HepG2 (cell line): ENCODE measurements around the gene FAM168A. TPM values are rescaled to one million over a fixed set of nuclear protein-coding genes. Genes with fewer than 3 reads are reported as not detected.

Experiments
- AFF4 ChIP-seq: sonication (generic); formaldehyde crosslinking; IDR thresholded peaks from 2 replicates; pipeline ENCODE4 v1.4.0; 2020; ENCODE audit warnings: missing genetic modification reagents
- ASH2L ChIP-seq: fragments of 300-600, 200-600 bp; sonication (generic); IDR thresholded peaks from 2 replicates; pipeline ENCODE4 v1.7.0; 2017; ENCODE audit warnings: low read depth, mild to moderate bottlenecking, moderate library complexity, mixed read lengths, low read length; ENCODE audit not compliant: insufficient read length
- JUND ChIP-seq: sonication (generic); formaldehyde crosslinking; IDR thresholded peaks from 2 replicates; pipeline ENCODE4 v1.8.0; 2022; ENCODE audit warnings: mild to moderate bottlenecking, missing genetic modification reagents
- KAT2B ChIP-seq: fragments of 150-350 bp; IDR thresholded peaks from 2 replicates; pipeline ENCODE4 v1.6.1; 2014; ENCODE audit warnings: low read depth, low read length, borderline replicate concordance
- MXI1 ChIP-seq: IDR thresholded peaks from 3 replicates; pipeline ENCODE4 v1.6.1; 2012; ENCODE audit warnings: low read depth, low read length, inconsistent platforms, borderline replicate concordance
- NFE2 ChIP-seq: sonication (generic); formaldehyde crosslinking; IDR thresholded peaks from 2 replicates; pipeline ENCODE4 v1.4.0; 2020; ENCODE audit warnings: missing genetic modification reagents
- NR2F6 ChIP-seq, 2 experiments: IDR thresholded peaks; 2 replicates each; pipeline ENCODE4 v1.6.1; 2016; ENCODE audit warnings: antibody characterized with exemption in 1 of 2, mild to moderate bottlenecking in 1 of 2
- PHF20 ChIP-seq: sonication (generic); formaldehyde crosslinking; IDR thresholded peaks from 2 replicates; pipeline ENCODE4 v1.5.0; 2020; ENCODE audit warnings: mild to moderate bottlenecking, missing genetic modification reagents
- RXRA ChIP-seq: sonication (generic); formaldehyde crosslinking; IDR thresholded peaks from 2 replicates; pipeline ENCODE4 v1.5.1; 2020; ENCODE audit warnings: missing genetic modification reagents
- TEAD3 ChIP-seq: optimal IDR thresholded peaks from 2 replicates; pipeline ENCODE3; 2016; ENCODE audit warnings: borderline replicate concordance
- ZC3H4 ChIP-seq: sonication (generic); formaldehyde crosslinking; IDR thresholded peaks from 2 replicates; pipeline ENCODE4 v1.4.0; 2020; ENCODE audit warnings: missing genetic modification reagents, borderline replicate concordance
- ZKSCAN1 ChIP-seq: fragments of 150-350 bp; IDR thresholded peaks from 2 replicates; pipeline ENCODE4 v1.6.1; 2014; ENCODE audit warnings: low read length
- ZMYM2 ChIP-seq: sonication (generic); formaldehyde crosslinking; IDR thresholded peaks from 2 replicates; pipeline ENCODE4 v1.8.0; 2022; ENCODE audit warnings: mild to moderate bottlenecking, missing genetic modification reagents
- ZNF20 ChIP-seq: sonication (generic); formaldehyde crosslinking; IDR thresholded peaks from 2 replicates; pipeline ENCODE4 v1.4.0; 2020; ENCODE audit warnings: mild to moderate bottlenecking, moderate library complexity, missing genetic modification reagents
- ZNF496 ChIP-seq: sonication (generic); formaldehyde crosslinking; IDR thresholded peaks from 2 replicates; pipeline ENCODE4 v1.8.1; 2023; ENCODE audit warnings: mild to moderate bottlenecking, moderate library complexity, missing genetic modification reagents; ENCODE audit not compliant: insufficient replicate concordance
- ZNF510 ChIP-seq: sonication (generic); formaldehyde crosslinking; IDR thresholded peaks from 2 replicates; pipeline ENCODE4 v1.4.0; 2020; ENCODE audit warnings: low read depth, mild to moderate bottlenecking, missing genetic modification reagents
- ZNF543 ChIP-seq: sonication (generic); formaldehyde crosslinking; IDR thresholded peaks from 2 replicates; pipeline ENCODE4 v1.4.0; 2020; ENCODE audit warnings: mild to moderate bottlenecking, missing genetic modification reagents
- ZNF567 ChIP-seq: sonication (generic); formaldehyde crosslinking; IDR thresholded peaks from 2 replicates; pipeline ENCODE4 v1.8.1; 2023; ENCODE audit warnings: mild to moderate bottlenecking, missing genetic modification reagents, borderline replicate concordance
- ZNF646 ChIP-seq: sonication (generic); formaldehyde crosslinking; IDR thresholded peaks from 2 replicates; pipeline ENCODE4 v1.9.0; 2021; ENCODE audit warnings: mild to moderate bottlenecking, missing genetic modification reagents
- ZNF768 ChIP-seq: sonication (generic); formaldehyde crosslinking; IDR thresholded peaks from 2 replicates; pipeline ENCODE4 v1.4.0; 2020; ENCODE audit warnings: missing genetic modification reagents
- polyA plus RNA-seq, 8 experiments: library from polyadenylated mRNA; depleted of rRNA in 3 of 8; stranded (reverse) in 7 of 8; unstranded in 1 of 8; fragments of >200 nt; fragmentation: Illumina TruSeq in 4 of 8; extraction: Trizol in 4 of 8; gene quantifications; 2 replicates each; pipeline versions ENCODE4 v1.2.1 to v1.2.3, GENCODE V29; 2011 to 2016; ENCODE audit warnings: low read depth in 4 of 8, missing spikeins in 1 of 8, mixed read lengths in 1 of 8; ENCODE audit not compliant: insufficient read depth in 1 of 8
- total RNA-seq, 5 experiments: library from RNA; depleted of rRNA; stranded (reverse); fragments of >200 nt; fragmentation: Illumina TruSeq; extraction: Trizol; gene quantifications; 2 replicates each; pipeline ENCODE4 v1.2.3, GENCODE V29; 2016; ENCODE audit warnings: low read depth in 1 of 5

FAM168A gene
- total and polyA plus RNA-seq, 2 of the 13 experiments (the other 11 are each of a cell fraction or from before 2014, with no cell fraction given), result 13.9 to 15.8 TPM

DNA sequence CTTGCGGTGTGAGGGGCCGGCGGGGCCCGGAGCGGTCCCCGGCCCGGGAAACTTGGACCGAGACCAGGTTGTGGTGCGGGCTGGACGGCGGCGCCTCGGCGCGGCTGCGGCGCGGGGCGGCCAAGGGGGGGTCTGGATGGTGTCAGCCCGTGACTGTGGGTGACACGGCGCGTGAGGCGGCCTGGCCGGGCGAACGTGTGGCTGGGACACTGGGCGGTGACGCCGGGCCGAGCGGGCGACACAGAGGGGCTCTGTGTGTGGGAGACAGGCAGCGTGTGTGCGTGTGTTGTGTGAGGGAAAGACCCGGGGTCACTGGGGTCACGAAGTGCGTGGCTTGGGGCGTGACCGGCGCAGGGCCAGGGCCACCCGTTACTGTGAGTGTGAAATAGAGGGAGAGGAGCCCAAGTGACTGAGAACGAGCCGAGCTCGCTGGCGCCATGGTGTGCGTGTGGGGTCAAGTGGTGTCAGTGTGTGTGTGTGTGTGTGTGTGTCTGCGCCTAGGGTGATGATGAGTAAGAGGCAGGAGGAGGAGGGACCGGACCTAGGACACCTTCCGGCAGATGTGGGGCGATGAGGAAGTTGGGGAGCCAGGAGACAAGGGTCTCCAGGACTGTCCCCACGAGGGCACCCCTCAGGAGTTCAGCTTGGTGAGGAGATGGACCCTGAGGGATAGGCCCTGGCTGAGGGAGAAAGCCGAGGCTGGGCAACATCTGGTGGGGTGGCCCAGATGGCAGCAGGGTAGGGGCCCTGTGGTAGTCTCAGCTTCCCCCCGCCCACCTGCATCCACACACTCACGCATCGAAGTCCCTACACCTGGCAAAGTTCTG lies 220.9 kb downstream of the FAM168A start (continued):
- TF ChIP-seq AFF4 (CRISPR knock-in tag) (no peak), ZNF20 (CRISPR knock-in tag) (no peak), ASH2L (peak; percentile 12), TEAD3 (peak; percentile 27), NFE2 (CRISPR knock-in tag) (no peak), ZKSCAN1 (no peak), ZNF768 (CRISPR knock-in tag) (peak; percentile 1; the same call in 1 of the 2 replicates), ZNF646 (CRISPR knock-in tag) (peak; percentile 94), NR2F6 (IDR thresholded peaks at IDR 0.05) (peak; percentile 89), NR2F6 (CRISPR knock-in tag; IDR thresholded peaks at IDR 0.05) (peak; percentile 87), ZNF567 (CRISPR knock-in tag) (peak; percentile 14; the same call in 1 of the 2 replicates), ZNF496 (CRISPR knock-in tag) (no peak), KAT2B (no peak), PHF20 (CRISPR knock-in tag) (peak; percentile 28; the same call in 1 of the 2 replicates), ZMYM2 (CRISPR knock-in tag) (no peak), ZNF510 (CRISPR knock-in tag) (0 out of 2 replicates have a peak, but pooled peaks have one; percentile 24), ZC3H4 (CRISPR knock-in tag) (no peak), JUND (CRISPR knock-in tag) (peak; percentile 18; the same call in 1 of the 2 replicates), RXRA (peak; percentile 68), ZNF543 (CRISPR knock-in tag) (0 out of 2 replicates have a peak, but pooled peaks have one; percentile 23), MXI1 (peak; percentile 44; the same call in 1 of the 3 replicates)
